ENCODE results near the gene FOCAD. TPM values are rescaled to one million over a fixed set of nuclear protein-coding genes. Genes with fewer than 3 reads are reported as not detected.

FOCAD gene
- polyA plus RNA-seq, 4 donors = 24.7 to 36.1 (median 29.6) TPM

GRCh38 chr9:20853866-20854265 is 169.8 kb downstream of the FOCAD start:
- DNase-seq (ENCODE audit: low read depth in 4 of 4, low spot score in 2 of 4) = no peak

GRCh38 chr9:20854444-20854843 is 170.4 kb downstream of the FOCAD start:
- no peak for DNase-seq (ENCODE audit: low read depth in 4 of 4, low spot score in 2 of 4)

GRCh38 chr9:20863945-20864344 is 179.9 kb downstream of the FOCAD start:
- DNase-seq (ENCODE audit: low read depth in 4 of 4, low spot score in 2 of 4) = peak in 1 of 4 donors; percentile 8

- DNase-seq (ENCODE audit: low read depth in 4 of 4, low spot score in 2 of 4) = no peak
Observed at GRCh38 chr9:20865347-20865746, 181.3 kb downstream of the FOCAD start.

GRCh38 chr9:20870115-20870514 is 186.1 kb downstream of the FOCAD start:
- no peak for DNase-seq (ENCODE audit: low read depth in 4 of 4, low spot score in 2 of 4)

GRCh38 chr9:20872340-20872977 is 188.4 kb downstream of the FOCAD start:
- no peak for DNase-seq (ENCODE audit: low read depth in 4 of 4, low spot score in 2 of 4)

- no peak for DNase-seq (ENCODE audit: low read depth in 4 of 4, low spot score in 2 of 4)
Observed at GRCh38 chr9:20873240-20873865, 189.3 kb downstream of the FOCAD start.

- no peak for DNase-seq (ENCODE audit: low read depth in 4 of 4, low spot score in 2 of 4)
Observed at GRCh38 chr9:20880271-20880670, 196.2 kb downstream of the FOCAD start.

- DNase-seq (ENCODE audit: low read depth in 4 of 4, low spot score in 2 of 4) = no peak
Observed at GRCh38 chr9:20880675-20881074, 196.6 kb downstream of the FOCAD start.

- peak in 1 of 4 donors; percentile 9 for DNase-seq (ENCODE audit: low read depth in 4 of 4, low spot score in 2 of 4)
Observed at GRCh38 chr9:20884985-20885593, 201.0 kb downstream of the FOCAD start.

- DNase-seq (ENCODE audit: low read depth in 4 of 4, low spot score in 2 of 4) = no peak
Observed at GRCh38 chr9:20898885-20899554, 215.0 kb downstream of the FOCAD start.

GRCh38 chr9:20903212-20903611 is 219.2 kb downstream of the FOCAD start:
- no peak for DNase-seq (ENCODE audit: low read depth in 4 of 4, low spot score in 2 of 4)

- no peak for DNase-seq (ENCODE audit: low read depth in 4 of 4, low spot score in 2 of 4)
Observed at GRCh38 chr9:20904995-20905394, 220.9 kb downstream of the FOCAD start.

GRCh38 chr9:20906326-20906725 is 222.3 kb downstream of the FOCAD start:
- DNase-seq (ENCODE audit: low read depth in 4 of 4, low spot score in 2 of 4) = no peak

GRCh38 chr9:20908461-20908860 is 224.4 kb downstream of the FOCAD start:
- DNase-seq (ENCODE audit: low read depth in 4 of 4, low spot score in 2 of 4) = no peak

- no peak for DNase-seq (ENCODE audit: low read depth in 4 of 4, low spot score in 2 of 4)
Observed at GRCh38 chr9:20914556-20914955, 230.5 kb downstream of the FOCAD start.

- DNase-seq (ENCODE audit: low read depth in 4 of 4, low spot score in 2 of 4) = no peak
Observed at GRCh38 chr9:20921362-20921761, 237.3 kb downstream of the FOCAD start.

- DNase-seq (ENCODE audit: low read depth in 4 of 4, low spot score in 2 of 4) = no peak
Observed at GRCh38 chr9:20925256-20926045, 241.4 kb downstream of the FOCAD start.

- DNase-seq (ENCODE audit: low read depth in 4 of 4, low spot score in 2 of 4) = no peak
Observed at GRCh38 chr9:20929276-20929675, 245.2 kb downstream of the FOCAD start.

GRCh38 chr9:20930836-20931235 is 246.8 kb downstream of the FOCAD start:
- no peak for DNase-seq (ENCODE audit: low read depth in 4 of 4, low spot score in 2 of 4)
